Posterior cingulate gyrus (tissue), 11 donors: ENCODE data around the gene NTF4.
A peak's percentile ranks its signal among the peaks of the same experiment; 100 is the strongest.

Experiments
- DNase-seq, 10 donors: peaks; one replicate each; pipeline versions ENCODE4 v3.0.0 to v3.0.0-alpha.2; 2020 to 2021; ENCODE audit warnings: mixed read lengths in 3 of 10
- intact Hi-C: fragments of 100-400 bp; cut with DNase I; formaldehyde crosslinking; loops from one replicate; pipeline ENCODE4 v1.15.1; 2023

Gene NTF4, protein sequence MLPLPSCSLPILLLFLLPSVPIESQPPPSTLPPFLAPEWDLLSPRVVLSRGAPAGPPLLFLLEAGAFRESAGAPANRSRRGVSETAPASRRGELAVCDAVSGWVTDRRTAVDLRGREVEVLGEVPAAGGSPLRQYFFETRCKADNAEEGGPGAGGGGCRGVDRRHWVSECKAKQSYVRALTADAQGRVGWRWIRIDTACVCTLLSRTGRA

DNA sequence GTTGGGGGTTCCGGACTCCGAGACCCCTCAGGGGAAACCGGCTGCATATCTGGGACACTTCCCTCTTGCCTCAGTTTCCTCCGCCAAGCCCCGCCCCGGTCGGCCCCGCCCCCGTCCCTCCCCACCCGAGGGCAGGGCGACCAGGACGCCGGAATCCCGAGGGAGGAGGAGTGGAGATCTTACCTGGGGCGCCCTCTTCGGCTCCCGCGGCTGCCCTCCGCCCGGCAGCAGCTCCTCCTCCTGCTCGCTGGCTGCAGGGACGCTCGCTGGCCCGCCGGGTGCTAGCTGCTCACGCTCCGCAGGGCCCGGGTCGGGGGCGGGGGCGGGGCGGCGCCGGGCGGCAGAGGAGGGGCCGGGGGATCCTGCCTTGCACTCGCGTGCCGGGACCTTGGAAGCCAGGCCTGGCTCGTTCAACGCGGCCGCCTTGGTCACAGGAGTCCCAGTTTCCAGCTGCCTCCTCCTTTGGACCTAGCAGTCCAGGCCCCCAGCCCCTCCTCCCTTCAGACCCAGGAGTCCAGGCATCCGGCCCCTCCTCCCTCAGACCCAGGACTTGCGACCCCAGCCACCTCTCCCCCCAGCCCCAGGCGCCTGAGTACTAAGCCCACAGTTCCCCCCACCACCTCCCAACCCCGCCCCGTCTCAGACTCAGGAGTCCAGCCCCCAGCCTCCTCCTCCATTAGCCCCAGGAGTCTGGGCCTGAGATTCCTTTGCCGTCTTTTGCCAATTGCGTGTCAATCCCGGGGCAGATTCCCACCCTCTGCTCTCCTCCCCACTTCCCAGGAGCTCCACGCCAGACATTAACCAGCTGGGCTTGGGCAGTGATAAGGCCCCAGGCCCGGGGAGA, at the start of gene NTF4:
NTF4 (minus strand) TSS at position 51 of the 844 bp plus-strand sequence. CDS start 2,821 bp downstream, outside the sequence.
- peak in 1 of 10 donors; percentile 59 for DNase-seq

DNA sequence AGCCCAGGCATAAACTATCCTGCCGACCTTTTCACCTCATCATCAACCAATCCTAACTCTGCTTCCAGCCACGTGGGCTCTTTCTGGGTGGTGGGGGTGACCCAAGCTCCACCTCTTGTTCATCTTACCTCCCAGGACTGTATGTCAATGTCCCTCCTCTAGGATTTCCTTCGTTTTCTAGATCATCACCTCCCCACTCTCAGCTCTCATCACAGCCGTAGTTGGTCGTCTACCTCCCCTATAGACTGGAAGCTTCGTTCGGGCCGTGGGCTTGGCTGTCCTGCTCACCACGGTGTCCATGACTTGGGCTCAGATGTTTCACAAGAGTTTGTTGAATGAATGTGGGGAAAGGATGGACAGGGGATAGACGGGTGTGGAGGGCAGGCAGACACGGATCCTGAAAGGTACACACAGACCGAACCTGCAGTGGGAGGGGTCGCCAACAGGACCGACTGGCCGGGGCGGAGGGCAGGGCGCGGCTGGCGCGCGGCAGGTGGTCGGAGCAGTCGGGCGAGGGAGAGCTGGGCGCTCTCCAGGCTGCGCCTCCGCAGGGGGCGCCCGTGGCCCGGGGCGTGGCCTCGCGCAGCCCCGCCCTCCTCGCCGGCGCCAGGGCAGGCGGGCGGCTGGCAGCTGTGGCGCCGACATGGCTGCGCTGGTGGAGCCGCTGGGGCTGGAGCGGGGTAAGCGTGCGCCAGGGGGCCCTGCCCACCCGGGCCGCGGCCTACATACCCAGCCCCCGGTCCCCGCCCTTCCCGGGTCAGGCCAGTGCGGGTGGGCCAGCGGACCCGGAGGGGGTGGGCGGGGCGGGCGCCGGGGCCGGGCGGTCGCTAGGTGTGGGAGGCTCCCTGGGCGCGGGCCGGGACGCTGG, 49.4 kb upstream of the NTF4 start, which contains the start of gene LIN7B:
LIN7B (plus strand) TSS at position 609 of the 868 bp plus-strand sequence; CDS start at position 644, 35 bp downstream.
- intact Hi-C loops = no loop called here
- DNase-seq = peak in 9 of 10 donors; percentile 40 to 95 (median 64)

More for the DNA sequence above, at the start of gene NTF4:
- intact Hi-C loops = no loop called here

DNA sequence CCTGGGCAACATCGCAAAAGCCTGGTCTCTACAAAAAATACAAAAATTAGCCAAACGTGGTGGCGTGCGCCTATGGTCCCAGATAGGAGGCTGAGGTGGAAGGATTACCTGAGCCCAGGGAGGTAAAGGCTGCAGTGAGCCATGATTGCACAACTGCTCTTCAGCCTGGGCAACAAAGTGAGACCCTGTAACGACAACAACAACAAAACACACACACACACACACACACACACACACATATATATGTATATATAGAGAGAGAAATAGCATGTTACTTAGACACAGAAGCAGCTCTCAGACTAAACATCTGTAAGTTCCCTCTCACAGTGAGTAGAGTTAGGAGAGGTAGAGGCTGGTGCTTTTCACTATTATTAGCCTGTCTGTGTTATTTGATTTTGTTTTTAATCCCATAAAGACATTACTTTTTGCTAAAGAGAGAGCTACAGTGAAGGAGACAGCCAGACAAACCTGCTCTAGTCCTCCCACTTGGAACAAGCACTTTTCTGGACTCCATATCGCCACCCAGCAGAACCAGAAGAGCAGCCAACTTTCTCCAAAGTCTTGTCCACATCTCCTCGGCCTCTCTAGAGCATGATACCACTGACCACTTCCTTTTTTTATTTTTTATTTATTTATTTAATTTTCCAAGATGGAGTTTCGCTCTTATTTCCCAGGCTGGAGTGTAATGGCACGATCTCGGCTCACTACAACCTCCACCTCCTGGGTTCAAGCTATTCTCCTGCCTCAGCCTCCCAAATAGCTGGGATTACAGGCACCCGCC, 46.8 kb upstream of the NTF4 start:
- intact Hi-C loops = no loop called here
- DNase-seq = no peak

DNA sequence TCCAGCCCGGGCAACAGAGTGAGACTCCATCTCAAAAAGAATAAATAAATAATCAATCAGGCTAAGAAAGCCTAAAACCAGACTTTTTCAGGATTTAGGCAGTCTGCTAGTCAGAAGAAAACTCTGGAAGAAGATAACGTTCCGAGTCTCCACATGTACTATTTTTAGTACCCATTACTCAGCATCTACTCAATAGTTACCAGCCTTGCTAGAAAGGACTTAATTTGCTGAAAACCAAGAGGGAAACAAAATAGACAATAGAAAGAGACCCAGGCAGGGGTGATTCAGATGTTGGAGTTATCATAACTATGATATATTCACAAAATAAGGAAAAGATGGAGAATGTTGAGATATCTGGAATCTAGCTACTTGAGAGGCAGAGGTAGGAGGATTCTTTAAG, 45.9 kb upstream of the NTF4 start:
- intact Hi-C loops = no loop called here
- no peak for DNase-seq

DNA sequence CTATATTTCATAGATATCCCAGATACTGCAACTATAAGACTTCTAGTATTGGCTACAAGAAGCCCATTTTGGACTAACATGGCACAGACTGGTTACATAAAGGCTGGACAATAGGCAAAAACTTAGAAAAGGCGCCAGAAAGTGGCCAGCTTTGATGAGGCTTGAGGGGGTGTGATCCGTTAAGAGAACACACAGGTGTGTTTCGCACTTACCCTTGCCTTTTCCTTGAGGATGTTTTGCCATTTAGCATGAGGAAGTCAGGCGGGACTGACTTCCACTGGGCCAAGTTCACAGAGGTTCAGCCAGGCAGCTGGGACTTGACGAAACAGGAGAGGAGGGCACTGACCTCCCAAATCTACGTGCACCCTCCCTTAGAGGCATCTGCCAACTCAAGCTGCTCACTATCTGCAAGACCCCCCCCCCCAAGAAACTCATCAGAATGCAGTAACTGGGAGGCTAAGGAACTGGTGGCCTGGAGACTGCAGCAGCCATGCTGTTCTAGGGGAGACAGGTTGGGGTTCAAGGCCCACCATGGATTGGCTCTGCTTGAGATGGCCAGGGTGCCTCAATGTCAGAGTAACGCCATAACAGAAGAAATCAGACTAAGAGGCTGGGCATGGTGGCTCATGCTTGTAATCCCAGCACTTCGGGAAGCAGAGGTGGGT, 45.1 kb upstream of the NTF4 start:
- no peak for DNase-seq
- intact Hi-C loops = no loop called here

DNA sequence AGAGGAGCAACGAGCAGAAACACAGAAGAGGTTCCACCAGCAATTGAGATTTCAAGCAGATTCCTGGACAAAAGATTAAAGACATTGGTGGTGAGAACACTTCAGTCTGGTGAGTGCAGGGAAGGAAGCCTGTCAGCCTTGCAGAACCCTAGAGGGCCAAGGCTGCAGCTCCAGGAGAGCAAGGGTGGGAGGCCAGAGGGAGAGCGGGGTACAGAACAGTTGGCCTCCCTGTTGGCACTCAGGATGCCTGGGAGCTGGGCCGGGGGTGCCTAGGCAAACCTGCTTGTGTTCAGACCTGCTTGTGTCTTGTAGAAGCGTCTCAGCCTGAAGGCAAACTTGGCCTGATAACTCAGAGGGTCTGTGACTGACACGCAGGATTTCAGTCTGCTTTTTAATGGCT, 44.4 kb upstream of the NTF4 start:
- DNase-seq = no peak
- intact Hi-C loops = no loop called here

DNA sequence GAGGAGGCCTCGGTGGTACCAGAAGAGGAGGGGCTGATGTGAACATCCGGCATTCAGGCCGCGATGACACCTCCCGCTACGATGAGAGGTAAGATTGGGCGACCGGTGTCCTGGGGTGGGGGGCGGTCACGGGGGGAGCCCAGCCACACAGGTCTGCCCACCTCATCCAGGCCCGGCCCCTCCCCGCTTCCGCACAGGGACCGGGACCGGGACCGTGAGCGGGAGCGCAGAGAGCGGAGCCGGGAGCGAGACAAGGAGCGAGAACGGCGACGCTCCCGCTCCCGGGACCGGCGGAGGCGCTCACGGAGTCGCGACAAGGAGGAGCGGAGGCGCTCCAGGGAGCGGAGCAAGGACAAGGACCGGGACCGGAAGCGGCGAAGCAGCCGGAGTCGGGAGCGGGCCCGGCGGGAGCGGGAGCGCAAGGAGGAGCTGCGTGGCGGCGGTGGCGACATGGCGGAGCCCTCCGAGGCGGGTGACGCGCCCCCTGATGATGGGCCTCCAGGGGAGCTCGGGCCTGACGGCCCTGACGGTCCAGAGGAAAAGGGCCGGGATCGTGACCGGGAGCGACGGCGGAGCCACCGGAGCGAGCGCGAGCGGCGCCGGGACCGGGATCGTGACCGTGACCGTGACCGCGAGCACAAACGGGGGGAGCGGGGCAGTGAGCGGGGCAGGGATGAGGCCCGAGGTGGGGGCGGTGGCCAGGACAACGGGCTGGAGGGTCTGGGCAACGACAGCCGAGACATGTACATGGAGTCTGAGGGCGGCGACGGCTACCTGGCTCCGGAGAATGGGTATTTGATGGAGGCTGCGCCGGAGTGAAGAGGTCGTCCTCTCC, 43.2 kb upstream of the NTF4 start:
- intact Hi-C loops = no loop called here
- peak in 1 of 10 donors; percentile 81 for DNase-seq

DNA sequence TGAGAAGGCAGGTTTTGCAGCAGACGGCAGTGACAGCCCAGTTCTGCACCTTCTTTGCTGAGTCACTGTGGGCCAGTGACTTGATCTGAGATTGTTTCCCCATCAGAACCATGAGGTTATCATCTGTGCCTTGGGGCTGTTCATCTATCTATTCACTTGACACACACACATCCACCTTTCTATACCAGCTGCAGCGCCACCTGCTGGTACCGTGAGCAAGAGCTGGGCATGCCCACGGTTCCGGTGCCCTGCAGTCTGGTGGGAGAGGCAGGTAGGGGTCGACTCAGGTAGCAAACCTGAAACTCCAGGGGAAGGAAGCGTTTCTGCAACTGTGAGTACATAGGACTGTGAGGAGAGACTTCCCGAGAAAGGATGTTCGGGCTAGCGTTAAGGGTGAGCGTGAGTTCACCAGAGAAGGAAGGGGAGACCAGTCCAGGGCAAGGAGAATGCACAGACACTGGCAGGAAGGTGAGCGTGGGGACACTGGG, 42.1 kb upstream of the NTF4 start:
- DNase-seq = peak in 8 of 10 donors; percentile 44 to 95 (median 72)
- intact Hi-C loops = no loop called here

DNA sequence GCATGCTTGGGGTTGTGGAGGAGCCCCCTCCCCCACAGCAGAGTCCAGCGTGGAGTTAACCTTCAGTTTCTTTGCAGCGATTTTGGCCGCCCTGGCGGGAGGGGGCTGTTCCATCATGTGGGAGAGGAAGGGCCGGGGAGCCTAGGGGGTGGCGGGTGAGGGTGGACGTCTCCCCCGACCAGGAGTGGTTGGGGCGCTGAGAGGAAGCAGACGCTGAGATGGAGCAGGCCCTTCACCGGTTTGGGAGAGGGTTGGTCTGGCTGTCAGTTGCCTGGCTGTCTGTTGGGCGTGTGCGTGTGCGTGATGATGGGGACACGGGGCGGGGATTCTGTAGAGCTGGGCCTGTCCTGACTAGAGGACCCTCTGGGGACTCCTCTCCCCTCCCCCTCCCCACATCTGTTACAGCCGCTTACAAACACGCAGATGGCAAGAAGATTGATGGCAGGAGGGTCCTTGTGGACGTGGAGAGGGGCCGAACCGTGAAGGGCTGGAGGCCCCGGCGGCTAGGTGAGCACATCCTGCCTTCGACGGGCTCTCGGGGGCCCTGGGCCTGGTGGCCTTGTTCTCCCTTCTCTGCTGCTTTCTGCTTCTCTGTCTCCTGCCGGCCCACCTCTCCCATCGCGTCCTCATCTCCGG, 39.7 kb upstream of the NTF4 start:
- intact Hi-C loops = no loop called here

DNA sequence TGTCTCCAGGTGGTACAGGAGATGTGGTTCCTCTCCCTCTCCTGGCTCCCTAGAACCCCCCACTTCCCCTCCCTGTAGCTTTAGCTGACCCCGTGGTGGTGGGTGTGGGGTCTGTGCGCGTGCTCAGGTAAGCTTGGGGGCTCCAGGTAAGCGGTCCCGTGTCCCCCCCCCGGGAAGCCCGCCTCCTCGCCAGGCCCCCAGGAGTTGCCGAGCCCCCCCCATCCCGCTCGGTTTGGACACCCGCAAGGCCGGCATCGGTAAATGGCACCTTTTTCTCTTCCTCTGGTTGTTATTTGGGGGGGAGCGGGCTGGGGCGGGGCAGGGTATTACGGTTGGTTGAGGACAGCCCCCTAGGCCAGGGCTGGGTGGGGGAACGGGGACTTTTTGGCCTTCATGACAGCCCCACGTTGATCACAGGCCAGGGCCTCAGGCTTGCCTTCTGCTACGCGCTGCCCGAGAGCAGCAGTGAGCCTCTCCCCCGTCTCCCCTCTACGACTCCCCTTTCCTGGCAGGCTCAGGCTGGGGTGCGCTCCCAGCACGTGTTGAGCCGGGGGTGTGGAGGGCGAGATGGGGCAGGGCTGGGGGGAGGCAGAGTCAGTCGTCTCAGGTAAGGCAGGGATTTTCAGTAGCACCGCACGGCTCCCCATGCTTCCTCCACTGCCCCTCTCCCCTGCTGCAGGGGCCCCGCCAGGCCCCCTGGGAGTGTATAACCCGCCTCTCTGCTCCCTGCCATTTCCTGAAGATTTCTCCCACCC, 38.9 kb upstream of the NTF4 start:
- no peak for DNase-seq
- intact Hi-C loops = no loop called here

More for the DNA sequence above, 39.7 kb upstream of the NTF4 start:
- no peak for DNase-seq

DNA sequence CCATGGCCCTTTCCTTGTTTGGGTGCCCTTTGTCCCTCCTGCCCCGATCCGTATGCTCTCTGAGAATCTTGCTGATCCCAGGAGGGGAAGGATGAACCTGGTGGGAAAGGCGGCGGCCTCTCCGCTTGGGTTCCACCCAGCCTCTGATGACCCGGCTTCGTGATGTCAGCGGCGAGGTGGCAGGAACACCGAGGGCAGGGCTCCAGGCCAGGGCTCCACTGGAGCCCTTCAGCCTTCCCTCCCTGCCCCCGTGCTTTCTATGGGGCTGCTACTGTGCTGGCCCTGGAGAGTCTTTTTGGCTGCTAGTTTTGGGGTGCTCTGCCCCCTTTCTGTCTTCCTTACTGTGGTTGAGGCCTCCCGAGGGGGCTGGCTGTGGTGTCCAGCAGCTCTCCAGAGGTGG, 37.7 kb upstream of the NTF4 start:
- intact Hi-C loops = no loop called here
- no peak for DNase-seq

DNA sequence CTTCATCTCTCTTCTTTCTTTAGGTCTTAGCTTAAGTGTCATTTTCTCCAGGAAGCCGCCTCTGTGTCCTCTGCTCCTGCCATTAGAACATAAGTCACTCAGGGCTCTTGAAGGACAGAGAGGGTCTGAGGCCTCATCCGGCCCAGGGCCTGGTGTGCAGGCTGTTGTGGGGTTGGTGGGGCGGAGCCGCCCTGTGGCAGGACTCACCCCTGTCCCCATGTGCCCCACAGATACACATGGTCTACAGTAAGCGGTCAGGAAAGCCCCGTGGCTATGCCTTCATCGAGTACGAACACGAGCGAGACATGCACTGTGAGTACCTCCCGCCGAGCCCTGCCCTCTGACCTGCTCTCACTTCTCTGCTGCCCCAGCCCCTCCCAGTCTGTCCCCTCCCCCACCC, 36.5 kb upstream of the NTF4 start:
- intact Hi-C loops = no loop called here

DNA sequence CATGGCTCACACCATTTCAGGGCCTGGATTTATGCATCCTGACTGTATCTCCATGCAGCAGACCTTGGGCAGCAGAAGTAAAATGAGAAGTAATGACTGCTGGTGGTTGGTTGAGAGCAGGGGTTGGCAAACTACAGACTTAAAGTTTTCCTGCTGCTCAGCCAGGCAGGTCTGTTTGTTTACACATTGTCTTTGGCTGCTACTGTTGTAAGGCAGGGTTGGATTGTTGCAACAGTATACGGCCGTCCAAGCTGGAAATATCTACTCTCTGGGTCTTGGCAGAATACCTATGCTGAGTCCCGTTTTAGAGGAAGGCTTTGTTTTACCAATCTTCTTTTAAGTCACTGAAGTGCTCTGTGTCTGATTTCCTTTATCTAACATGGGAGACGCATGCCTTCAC, 34.2 kb upstream of the NTF4 start:
- intact Hi-C loops = loop anchor here (5.0 kb wide), 2 partner anchors 49 to 109 kb away; no protein-coding TSS in a partner anchor
- no peak for DNase-seq

More for the DNA sequence above, 36.5 kb upstream of the NTF4 start:
- DNase-seq = no peak

DNA sequence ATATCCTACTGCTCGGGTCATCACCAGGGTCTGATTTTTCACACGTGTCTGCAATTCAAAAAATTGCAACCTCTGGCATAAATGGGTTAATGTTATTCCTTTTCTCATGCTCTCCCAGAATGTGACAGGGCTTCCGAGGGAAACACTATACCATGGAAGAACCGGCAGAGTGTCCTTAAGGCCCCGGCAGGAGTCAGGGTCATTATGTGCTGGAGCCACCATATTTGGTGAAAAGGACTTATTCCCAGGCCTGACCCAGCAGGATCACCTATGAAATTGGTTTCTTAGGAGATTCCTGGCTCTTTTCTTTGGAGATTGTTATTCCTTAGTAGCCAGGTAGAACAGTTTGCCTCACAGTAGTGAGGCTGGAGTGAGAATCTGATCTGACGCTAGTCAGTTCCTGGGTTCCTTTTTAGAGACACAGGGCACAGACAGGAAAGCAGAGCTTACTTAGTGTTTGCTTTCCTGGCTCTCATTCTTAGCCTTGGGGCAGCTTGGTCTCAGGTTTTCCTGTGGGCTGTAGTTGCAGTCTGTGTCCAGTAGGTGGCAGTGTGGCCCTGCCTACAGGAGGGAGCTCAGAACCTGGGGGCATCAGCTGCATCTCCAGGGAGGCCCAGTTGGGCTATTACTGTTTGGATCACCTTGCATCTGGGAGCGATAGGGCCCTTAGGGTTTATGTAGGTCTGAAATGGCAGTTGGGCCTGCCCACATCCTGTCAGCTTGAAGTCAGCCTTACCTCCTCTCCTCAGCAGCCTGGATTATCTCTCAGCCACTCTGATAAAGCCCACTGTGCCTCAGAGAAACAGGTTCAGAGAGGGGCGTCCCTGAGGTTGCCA, 33.1 kb upstream of the NTF4 start:
- intact Hi-C loops = loop anchor here (5.0 kb wide), 2 partner anchors 50 to 110 kb away; no protein-coding TSS in a partner anchor
- peak; percentile 54 to 96 (median 78) for DNase-seq

DNA sequence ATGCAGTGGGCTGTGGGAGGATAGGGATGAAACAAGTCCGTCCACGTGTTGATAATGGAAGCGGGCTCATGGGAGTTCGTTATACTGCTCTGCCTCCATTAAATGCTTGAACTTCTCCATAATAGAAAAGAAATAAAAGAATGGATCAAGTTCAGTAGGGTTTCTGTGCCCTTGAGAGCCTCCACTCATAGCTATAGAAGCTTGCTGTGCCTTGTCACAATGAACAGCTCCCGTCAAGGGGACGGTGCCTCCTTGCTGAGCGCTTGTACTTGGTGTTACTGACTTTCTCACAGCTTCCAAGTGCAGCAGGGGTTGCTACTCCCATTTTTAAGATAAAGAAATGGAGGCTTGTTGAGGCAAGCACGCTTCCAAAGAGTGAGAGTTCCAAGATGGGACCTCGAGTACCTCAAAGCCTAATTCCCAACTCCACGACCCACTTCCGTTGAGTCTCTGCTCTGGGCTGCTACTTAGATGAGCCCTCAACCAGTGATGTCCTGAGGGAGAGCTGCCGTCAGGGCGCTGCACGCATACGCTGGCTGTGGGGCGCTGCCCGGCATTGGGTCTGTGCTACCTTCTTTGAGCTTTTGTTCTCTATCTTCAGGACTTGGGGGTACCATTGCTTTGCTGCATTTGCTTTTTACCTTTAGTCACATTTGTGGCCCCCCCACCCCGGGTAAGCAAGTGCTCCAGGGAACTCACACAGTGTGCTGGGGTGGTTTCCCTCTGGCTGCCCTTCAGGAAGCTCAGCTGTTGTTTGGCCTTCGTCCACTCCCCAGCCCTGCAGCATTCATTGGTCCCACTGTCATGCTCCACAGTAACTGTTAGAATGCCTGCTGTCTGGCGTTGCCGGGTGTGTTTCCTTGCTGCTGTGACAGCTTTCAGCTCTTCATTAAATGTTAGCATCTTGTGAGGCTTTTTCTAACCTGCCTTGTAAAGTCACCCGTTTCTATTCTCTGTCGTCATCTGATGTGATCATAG, 30.2 kb upstream of the NTF4 start:
- intact Hi-C loops = loop anchor here (5.0 kb wide), 2 partner anchors 53 to 113 kb away; no protein-coding TSS in a partner anchor
- peak; percentile 9 to 92 (median 46) for DNase-seq
